Measurements from ENCODE around the gene CLSTN1.

CLSTN1 gene

DNA sequence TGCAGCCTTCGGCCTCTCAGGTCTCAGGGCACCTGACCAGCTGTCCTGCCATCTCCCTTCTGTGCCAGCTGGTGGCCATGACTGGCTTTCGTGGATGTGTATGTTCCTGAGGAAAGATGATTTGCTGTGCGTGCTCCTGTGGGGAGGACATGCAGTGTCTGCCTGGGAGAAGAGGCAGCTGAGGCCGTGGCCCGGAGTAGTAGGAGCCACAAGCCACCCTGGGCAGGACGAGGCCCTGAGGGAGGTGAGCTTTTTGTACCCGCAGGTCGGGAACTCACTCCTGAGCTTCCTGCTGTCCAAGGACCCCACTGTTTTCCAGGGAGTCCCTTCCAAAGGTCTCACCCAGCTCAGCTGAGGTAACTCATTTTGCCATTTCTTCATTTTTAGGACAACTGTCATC lies 113.7 kb downstream of the CLSTN1 start:
- DNase-seq = no peak

DNA sequence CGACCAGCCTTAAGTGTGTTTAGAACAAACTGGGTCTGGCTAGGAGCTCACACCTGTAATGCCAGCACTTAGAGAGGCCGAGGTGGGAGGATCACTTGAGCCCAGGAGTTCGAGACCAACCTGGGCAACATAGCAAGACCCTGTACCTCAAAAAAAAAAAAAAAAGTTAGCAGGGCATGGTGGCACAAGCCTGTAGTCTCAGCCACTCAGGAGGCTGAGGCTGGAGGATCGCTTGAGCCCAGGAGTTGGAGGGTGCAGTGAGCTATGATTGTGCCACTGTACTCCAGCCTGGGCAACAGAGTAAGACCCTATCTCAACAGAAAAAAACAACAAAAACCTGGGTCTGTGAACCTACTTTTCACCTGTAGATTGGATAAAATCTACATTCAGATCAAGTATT lies 117.6 kb downstream of the CLSTN1 start:
- no peak for DNase-seq

DNA sequence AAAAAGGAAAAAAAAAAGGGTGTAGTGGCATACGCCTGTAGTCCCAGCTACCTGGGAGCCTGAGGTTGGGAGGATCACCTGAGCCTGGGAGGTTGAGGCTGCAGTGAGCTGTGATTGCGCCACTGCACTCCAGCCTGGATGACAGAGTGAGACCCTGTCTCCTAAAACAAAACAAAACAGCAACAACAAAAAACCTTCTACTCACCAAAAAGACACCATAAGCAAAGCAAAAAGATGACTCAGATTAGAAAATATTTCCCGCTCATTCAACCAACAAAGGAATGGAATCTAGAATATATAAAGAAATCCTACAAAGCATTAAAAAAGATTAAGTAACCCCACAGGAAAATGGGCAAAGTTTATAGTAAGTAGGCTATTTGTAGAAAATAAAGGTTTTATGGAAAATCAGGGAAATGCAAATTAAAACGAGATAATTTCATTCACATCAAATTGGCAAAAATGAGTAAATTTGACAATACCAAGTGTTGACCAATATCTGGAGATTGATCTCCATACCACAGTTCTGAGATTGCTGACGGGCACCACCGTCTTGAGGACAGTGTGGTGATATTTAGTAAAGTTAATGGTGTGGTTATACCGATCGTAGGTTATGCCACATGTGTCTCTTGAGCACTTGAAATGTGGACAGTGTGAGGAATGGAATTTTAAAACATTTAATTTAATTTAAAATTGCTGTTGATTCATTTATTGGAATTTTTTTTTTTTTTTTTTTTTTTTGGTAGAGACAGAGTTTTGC lies 118.2 kb downstream of the CLSTN1 start:
- DNase-seq = no peak

DNA sequence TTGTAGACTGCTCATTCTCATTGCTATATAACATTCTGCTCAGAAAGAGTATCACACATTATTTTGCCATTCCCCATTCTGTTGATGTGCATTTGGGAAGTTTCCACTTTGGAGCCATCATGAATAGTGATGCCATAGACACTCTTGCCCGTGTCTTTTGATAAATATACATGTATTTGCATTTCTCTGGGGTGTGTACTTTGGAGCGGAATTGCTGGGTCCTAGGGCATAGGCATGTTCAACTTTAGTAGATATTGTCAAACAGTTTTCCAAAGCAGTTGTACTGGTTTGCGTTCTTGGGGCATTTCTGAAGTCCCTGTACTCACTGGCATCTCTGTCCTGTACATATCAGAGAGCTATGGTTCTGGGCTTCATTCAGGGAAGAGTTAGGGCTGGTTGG lies 120.1 kb downstream of the CLSTN1 start:
- DNase-seq = no peak

GRCh38 chr1:9703165-9703509 lies 120.6 kb downstream of the CLSTN1 start:
- no peak for DNase-seq

GRCh38 chr1:9701665-9702064 lies 122.1 kb downstream of the CLSTN1 start:
- no peak for DNase-seq

DNA sequence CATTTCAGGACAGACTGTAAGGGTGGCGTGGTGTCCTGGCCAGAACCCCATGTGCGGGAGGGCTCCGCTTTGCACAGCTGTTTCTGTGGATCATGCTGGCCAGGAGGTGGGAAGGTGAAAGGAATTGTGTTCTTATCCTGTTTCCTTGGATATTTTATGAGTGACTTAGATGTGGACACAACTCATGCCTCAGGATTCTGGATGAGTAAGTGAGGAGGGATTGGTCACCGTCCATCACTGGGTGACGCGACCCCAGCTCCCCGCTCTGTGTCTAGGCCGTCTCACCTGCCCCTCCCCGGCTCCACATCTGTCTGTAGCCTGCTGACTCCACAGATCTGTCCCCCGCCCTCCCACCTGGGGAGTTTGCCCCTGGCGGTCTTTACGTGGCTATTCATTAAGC lies 123.4 kb downstream of the CLSTN1 start:
- no peak for DNase-seq

DNA sequence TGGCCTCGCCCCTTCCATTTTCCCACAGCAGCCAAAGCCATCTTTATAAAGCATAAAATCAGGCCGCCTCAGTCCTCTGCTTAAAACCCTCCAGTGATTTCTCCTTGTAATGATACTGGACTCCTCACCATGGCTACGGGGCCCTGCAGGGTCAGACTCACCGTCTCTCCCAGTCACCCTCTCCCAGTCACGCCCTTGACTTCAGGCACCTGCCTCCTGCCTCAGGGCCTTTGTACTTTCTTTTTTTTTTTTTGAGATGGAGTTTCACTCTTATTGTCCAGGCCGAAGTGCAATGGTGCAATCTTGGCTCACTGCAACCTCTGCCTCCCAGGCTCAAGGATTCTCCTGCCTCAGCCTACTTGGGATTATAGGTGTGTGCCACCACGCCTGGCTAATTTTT lies 124.4 kb downstream of the CLSTN1 start:
- no peak for DNase-seq

DNA sequence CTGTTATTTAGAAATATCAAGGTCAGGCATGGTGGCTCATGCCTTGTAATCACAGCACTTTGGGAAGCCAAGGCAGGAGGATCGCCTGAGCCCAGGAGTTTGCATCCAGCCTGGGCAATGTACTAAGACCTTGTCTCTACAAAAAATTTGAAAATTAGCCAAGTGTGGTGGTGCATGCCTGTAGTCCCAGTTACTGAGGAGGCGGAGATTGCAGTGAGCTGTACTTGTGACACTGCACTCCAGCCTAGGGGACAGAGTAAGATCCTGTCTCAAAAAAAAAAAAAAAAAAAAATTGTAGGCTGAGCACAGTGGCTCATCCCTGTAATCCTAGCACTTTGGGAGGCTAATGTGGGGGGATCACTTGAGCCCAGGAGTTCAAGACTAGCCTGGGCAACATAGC lies 127.0 kb downstream of the CLSTN1 start:
- DNase-seq = no peak

DNA sequence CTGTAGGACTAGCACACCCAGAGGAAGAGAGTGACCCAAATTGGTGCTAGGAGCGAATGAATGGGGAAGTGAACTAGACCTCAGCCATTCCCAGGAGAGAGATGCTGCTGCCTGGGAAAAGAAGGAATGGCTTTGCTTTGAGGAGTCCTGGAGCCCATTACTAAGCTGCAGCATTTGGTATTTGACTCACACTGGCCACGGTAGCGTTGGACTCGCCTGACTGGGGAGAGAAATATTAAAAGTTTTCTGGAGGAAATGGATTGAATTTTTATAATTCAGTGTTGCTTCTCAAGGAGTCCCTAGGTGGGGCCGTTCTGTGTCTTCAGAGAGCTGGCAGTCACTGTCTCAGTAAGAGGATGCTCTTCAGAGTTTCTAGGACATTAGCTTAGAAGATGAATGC lies 132.1 kb downstream of the CLSTN1 start:
- no peak for DNase-seq

DNA sequence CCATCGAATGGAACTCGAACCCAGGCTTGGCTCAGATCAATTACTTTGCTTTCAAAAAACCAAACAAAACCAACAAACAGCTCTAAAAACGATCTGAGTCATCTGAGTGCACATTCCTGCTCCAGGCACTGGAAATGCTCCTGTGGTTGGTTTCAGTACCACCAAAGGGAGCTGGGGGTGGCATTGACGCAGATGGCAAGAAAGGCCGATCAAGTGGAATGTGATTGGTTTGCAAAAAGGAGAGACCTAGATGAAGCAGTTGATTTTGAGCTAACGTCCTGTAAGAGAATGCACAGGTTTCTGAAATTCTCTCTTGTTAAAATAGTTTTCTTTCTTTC lies 132.7 kb downstream of the CLSTN1 start:
- no peak for DNase-seq

- DNase-seq = no peak
These were observed 133.2 kb downstream of the CLSTN1 start for GRCh38 chr1:9690440-9691107.

- no peak for DNase-seq
These were observed 133.8 kb downstream of the CLSTN1 start for GRCh38 chr1:9689971-9690381.

- peak; percentile 27 for DNase-seq
These were observed 134.6 kb downstream of the CLSTN1 start for GRCh38 chr1:9689011-9689706.

DNA sequence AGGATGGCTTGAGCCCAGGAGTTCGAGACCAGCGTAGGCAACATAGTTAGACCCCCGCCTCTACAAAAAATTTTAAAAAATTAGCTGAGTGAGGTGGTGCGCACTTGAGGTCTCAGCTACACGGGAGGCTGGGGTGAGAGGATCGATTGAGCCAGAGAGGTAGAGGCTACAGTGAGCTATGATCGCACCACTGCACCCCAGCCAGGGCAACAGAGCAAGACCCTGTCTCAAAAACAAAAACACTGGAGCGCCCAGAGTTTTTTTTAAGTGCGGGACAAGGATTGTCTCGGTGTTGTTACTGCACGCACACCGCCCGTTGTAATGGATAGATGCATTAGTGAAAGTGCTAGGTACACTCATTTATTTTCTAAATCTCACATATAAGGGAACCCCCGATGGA lies 135.2 kb downstream of the CLSTN1 start:
- no peak for DNase-seq

- DNase-seq = no peak
These were observed 135.7 kb downstream of the CLSTN1 start for GRCh38 chr1:9687874-9688582.

GRCh38 chr1:9687120-9687873 lies 136.5 kb downstream of the CLSTN1 start:
- no peak for DNase-seq

GRCh38 chr1:9684801-9685200 lies 139.0 kb downstream of the CLSTN1 start:
- no peak for DNase-seq

DNA sequence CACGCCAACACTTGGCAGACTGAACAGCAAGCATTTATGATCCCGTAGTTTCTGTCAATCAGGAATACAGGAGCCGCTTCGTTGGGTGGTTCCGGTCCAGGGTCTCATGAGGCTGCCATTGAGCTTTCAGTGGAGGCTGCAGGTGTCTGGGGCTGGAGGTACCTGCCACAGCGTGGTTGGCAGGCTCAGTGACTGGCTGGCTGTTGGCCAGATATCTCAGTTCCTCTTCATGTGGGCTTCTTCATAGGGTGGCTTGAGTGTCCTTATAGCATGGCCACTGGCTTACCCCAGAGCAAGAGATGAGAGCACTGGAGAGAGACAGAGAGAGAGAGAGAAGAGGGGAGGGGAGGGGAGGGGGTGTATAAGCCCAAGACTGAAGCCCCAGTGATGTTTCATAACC lies 142.9 kb downstream of the CLSTN1 start:
- DNase-seq = no peak

DNA sequence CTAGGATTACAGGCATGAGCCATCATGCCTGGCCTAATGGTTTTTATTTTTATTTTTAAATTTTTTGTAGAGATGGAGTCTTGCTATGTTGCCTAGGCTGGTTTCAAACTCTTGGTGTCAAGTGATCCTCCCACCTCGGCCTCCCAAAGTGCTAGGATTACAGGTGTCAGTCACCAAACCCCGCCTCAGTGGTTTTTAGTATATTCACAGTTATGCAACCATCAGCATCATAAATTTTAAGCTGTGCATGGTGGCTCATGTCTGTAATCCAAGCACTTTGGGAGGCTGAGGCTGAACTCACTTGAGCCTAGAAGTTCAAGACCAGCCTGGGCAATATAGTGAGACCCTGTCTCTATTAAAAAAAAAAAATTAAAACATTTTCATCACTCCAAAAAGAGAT lies 143.7 kb downstream of the CLSTN1 start:
- no peak for DNase-seq
